Activated naive CD4-positive, alpha-beta T cell treated with Interleukin-2 at 50 U/mL for 16 hours (primary cell): Measurements from ENCODE around the gene SYTL3.
"Not testable (repeated sequence)": the region's sequence is repeated elsewhere in the genome, so short reads cannot be mapped to it uniquely, and the experiment has no call there.

Source experiments
- DNase-seq: peaks from one replicate; pipeline ENCODE4 v3.0.0-alpha.2; 2020

The SYTL3 gene

DNA sequence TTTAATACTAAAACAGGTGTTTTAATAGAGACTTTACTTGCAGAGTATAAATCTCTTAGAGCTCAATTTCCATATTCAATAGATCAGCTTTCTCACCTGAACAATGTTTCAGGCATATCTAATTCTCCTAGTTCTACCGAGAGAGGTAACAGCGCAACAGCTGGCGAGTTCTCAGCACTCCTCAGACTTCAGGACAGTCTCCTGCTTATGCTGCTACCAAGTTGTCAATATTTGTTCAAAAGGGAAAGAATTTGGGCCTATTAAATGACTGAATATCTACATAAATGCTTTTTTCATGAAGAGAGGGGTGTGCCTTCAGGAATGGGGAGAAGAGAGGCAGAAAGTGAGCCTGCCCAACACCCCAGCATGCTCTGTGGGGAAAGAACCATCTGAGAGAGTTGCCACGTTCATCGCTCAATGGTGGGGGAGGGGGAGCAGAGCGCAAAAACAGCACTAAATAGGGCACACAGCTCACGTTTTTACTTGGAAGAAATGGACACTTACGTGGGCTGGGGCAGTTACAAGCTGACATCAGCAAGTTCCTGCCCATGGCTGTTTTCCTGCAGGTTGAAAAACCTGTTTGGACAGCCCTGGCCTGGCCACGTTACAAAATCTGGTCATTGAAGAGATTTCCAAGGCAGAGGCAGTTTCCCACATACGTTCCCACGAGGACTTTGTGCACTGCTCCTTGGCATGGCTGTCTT is 131.3 kb downstream of the SYTL3 start:
- DNase-seq: no peak

DNA sequence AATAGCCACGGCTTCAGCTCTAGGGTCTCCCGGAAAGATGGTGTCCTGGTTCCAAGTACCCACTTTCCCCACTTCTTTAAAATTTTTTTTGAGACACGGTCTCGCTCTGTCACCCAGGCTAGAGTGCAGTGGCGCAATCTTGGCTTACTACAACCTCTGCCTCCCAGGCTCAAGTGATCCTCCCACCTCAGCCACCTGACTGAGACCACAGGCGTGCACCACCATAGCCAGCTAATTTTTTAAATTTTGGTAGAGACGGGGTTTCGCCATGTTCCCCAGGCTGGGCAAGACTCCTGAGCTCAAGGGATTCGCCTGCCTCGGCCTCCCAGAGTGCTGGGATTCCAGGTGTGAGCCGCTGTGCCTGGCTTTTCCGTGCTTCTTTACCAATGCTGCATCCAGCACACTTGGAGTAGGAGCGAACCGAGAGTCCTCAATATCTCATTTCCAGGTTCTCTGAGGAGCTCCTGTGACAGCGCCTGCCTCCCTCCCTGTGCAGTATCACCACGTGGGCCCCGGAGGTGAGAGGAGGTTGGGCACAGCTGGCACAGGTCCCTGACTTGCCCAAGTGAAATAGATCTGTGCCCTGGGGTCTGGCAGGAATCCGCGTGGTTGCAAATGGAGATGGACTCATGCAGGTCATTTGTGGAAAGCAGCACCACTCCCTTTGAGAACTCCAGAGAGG is 132.0 kb downstream of the SYTL3 start:
- no peak for DNase-seq

DNA sequence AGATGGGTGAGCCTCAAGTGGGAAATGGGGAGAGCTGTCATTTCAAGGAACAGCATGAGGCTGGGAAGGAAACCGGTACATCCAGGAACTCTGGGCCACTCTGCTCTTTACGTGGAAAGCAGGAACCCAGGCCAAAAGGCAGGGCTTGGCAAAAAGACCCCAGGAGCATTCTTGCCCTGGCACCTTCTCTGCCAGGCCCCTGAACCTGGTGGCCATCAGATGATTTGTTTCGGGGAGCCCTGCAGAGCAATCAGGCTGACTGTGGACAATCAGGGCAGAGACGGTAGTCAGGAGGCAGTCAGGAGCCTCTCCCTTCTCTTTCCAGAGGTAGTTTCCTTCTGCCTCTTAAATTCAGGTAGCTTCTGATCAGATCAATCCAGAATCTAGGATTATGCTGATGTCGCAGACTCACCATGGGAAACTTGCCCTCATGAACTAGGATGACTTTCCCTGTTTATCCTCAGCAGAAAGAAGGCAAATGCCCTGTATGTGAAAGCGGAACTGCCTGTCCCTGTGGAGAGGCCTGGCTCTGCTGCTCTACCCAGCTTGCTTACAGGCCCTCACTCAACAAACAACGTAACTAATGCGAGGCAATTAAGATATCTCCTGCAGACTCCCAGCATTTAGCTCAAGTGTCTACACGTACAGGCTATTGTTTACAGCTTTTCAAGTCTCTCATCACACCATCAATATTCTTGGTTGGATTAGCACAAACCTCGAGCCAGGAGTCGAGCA is 132.7 kb downstream of the SYTL3 start:
- DNase-seq: no peak

DNA sequence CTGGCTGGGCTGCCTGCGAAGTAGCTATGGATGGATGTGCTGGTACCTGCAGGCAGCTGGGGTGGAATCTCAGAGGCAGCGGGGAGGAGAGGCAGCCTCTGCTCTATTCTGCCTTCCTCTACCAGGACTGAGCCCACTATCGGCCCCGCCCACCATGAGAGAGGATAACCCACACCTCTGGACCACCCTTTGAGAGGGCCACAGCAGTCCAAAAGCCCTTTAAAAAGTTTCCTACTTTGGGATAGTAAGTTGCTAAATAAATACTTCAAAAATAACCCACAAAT is 133.3 kb downstream of the SYTL3 start:
- DNase-seq: no peak

DNA sequence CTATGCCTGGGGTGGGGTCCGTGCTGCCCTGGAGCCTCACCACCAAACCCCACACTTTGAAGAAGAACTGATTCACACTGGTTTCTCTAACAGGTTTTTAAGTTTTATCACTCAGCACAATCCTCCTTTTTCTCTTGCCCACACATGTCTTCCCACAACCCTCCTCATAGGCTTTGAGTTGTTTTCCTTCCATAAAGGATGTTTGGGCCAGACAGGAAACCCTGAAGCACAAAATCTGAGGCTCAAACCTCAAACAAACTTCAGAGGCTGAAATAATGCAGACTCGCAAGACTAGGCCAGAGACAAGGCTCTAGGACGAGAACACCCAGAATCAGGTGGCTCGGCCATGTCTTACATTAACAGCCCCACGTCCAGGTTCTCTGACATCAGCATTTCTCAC is 134.0 kb downstream of the SYTL3 start:
- DNase-seq: no peak

DNA sequence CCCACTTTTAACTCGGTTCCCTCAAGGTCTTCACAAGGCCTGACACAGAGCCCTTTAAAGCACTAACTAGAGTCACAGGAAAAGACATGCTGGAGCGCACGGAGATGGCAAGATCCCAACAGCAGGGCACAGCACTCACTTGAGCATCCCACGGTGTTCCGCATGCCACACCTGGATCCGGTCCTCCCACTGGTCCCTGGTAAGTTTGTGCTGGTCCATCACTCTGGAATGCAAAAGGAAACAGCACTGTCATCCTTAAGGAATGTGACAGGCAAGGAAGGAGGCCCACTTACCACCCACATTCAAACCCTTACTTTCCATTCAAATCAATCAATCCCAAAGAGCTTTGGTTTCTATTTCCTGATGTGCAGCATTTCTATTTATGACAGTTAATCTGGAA is 134.7 kb downstream of the SYTL3 start:
- DNase-seq: no peak

DNA sequence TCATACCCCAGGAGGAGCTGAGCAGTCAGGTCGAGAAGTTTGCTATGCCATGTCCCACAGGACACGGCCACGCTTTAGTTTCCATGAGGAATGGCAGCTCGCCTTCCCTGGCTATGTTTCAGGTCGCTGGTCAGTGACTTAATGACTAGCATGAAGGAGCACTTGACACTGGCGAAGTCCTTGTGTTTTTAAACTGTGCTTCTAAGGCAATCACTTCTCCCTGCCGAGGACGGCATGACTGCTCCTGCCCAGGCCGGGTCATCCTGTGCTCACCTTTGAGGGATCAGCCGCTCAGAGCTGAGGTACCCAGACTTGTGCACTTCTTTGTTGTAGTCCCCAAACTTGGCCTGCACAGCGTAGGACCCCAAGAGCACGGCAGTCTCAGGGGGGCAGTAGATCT is 135.2 kb downstream of the SYTL3 start:
- DNase-seq: no peak

DNA sequence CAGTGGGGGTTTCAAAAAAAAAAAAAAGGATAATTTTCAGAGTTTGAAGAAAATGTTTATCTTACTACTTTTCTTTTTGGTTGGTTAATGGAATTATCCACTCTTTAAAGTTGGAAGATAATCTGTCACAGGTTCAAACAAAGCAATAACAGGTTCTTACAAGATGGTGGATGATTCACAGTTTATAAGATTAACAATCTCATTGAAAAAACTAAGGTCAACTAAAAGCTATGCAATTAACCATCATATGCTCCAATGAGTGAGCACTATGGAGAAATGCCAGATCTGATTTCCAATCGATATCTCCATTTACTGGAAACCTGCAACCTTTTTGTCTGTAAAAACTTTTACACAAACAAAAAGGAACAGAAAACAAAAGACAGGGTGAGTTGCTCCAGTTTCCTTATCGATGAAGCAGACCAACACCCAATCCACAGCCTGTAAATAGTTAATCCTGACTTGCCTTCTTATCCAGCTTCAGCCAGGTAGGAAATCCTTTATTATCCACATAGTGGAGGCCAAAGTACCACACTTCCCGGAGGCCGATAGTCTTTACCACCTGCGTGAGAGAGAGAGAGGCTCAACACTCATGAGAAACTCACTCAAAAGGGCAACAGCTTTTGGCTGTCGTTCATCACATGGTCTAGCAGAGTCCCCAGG is 136.9 kb downstream of the SYTL3 start:
- no peak for DNase-seq

DNA sequence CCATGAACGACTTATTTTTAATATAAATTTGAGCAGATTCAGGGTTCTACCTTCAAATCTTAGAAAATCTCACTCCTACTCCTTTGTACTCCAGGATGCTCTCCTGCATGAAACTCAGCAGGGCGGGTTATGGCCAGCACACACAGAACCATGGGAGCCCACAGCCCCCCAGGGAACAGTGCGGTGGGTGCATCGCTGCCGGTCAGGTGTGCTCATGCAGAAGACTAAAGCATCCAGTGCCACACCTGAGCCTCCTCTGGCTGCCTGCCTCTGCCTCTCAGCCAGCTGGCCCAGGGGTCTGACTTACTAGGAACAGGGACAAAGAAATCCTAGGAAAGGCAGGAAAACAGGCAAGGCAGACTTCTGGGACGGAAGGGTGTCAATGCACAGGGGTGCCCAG is 137.5 kb downstream of the SYTL3 start:
- DNase-seq: no peak

DNA sequence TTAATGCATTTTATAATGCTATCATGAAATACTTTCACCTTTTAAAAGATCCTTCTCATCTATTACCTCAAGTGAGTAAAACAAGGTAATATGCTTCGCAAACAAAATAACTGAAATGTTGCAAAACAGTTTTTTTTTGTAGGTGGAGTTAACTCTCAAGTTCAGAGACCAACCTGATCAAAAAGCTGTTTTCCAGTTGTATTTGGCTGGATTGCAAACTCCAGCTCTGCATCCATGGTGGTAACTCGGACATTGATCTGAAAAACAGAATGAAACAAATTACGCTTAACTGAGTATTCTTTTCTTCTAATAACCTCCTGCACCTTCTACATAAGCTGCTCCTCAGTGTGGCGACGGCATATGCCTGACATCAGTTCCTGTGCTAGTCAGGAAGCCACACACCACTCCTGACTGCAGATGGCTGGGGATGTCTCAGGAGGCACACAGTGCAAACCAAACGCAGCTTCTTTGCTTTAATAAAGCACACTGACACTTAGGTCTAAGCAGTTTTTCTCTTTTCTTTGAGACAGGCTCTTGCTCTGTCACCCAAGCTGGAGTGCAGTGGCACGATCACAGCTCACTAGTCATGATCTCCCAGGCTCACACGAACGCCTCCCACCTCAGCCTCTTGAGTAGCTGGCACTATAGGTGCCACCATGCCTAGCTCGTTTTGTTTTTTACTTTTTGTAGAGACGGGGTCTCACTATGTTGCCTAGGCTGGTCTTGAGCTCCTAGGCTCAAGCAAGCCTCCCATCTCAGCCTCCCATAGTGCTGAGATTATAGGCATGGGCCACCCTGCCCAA is 139.5 kb downstream of the SYTL3 start:
- DNase-seq: peak; percentile 37

DNA sequence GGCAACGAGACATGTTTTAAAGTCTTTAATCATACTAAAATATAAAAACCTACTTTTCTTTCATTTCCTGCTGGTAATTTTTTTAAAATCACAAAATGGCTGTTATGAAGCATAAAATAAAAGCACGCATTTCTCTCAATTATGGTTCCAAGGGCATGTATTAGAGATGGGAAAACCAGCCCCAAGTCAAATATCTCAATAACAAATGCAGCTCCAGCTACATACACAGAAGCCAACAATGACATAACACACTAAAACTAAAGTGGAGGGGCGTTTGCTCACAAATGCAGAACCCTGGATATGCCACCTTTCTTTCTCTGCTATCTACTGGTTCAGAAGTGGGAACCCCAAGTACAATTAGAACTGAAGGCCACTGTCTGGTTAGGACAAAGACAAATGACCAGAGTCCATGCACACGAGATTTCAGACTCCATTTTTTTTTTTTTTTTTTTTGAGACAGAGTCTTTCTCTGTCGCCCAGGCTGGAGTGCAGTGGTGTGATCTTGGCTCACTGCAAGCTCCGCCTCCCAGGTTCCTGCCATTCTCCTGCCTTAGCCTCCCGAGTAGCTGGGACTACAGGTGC is 141.5 kb downstream of the SYTL3 start:
- DNase-seq: no peak

DNA sequence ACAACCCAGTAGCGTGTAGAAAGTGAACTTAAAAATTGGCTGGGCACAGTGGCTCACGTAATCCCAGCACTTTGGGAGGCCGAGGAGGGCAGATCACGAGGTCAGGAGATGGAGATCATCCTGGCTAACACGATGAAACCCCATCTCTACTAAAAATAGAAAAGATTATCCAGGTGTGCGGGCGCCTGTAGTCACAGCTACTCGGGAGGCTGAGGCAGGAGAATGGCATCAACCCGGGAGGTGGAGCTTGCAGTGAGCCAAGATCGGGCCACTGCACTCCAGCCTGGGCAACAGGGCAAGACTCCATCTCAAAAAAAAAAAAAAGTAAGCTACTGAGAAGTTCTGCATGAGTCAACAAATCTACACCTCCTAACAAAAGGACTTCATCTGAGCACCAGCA is 142.7 kb downstream of the SYTL3 start:
- DNase-seq: not testable (repeated sequence)

DNA sequence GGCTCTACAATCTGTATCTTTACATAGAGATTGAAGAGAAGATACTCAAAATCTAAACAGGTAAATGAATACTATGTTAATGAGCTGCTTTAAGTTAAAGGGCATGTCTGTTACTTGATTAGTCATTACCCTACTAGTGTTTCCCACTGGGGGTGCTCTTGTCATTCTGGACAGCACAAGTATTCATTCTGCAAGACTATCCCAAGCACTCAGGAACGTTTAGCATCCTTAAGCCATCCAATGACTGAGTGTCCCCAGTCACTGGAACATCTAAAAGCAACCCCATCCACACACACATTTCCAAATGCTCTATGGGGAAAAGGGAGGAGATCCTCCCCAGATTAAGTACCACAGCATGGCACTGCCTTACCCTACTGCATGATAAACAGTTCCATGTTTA is 143.6 kb downstream of the SYTL3 start:
- no peak for DNase-seq

DNA sequence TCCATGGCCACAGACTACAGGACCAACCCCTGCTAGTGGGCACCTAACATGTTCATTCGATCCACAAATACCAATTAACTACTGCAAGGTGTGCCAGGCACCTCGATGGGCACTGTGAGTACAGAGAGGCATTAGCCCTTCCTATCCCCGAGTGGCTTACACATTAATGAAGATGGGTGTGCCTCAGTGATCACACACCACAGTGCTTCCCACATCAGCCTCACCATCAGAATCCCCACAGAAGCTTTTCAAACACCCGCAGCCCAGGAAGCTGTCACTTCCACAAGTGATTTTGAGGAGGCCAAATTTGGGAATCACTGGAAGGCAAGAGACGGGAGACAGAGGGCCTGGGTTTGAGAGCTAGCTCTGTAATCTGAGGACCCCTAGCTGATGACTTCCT is 145.7 kb downstream of the SYTL3 start:
- DNase-seq: no peak

DNA sequence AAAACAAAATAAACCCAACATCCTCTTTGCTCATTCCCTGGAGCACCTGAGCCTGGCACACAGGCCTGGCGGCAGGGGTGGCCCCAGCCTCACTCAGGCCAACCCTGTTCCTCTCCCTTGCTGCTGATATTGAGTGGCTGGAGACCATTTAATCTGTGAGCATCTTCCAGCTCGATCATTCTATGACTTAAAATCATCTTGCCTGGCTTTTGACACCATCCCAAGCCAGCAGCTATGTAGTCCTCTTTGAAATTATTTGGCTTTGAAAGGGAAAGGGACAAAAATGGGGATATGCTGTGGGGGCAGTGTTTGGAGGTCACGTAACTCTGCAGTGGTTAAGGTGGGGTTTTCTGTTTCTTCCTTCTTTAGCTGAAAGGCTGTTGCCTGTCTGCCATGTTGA is 146.5 kb downstream of the SYTL3 start:
- no peak for DNase-seq

DNA sequence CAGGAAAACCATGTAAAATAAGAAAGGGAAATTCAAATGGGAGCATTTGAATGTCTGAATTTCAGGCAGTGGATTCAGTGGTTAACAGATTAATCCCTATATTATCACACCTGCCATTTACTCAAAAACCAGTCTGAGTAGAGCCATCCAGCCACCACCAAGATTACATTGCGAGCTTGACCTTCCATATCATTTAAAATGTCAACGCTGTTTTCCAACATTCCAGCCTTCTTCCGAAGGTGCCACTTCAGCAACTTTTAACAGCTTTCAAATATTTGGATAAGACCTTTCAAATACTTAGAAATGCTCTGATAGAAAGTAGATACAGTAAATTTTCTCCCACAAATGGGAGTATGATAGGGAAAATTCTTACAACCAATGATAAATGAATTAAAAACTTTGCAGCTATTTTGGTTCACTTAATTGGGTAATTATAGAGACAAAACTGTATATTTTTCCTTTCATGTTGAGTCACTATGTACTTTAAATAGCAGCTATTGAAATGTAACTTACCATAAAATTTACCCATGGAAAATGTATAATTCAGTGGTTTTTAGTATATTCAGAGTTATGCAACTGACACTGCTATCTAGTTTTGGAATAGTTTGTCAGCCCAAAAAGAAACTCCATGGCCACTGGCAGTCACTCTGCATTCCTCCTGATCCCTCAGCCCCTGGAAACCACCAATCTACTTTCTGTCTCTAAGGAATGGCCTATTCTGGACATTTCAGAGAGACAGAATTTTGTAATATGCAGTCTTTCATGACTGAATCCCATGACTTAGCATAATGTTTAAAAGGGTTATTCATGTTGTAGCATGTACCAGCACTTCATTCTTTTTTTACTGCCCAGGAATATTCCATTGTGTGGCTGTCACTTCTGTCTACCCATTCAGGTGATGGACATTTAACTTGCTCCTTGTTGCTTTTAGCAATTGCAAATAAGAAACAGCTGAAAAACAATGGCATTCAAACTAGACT is 147.8 kb downstream of the SYTL3 start:
- no peak for DNase-seq

DNA sequence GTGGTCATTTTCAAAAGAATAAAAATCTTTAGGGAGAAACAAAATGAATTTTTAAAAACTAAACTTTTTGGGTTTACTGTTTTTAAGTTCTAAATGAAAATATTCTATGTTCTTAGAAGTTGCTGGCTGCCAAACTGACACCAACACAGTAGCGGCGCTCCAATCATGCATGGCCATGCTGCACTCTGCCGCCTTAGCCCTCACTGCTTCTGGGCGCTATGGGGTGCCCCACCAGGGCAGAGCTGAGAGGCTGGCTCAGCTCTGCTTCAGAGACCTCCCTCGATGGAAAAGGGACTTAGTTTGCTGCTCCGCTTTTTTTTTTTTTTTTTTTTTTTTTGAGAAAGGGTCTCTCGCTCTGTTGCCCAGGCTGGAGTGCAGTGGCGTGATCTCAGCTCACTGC is 148.5 kb downstream of the SYTL3 start:
- no peak for DNase-seq

DNA sequence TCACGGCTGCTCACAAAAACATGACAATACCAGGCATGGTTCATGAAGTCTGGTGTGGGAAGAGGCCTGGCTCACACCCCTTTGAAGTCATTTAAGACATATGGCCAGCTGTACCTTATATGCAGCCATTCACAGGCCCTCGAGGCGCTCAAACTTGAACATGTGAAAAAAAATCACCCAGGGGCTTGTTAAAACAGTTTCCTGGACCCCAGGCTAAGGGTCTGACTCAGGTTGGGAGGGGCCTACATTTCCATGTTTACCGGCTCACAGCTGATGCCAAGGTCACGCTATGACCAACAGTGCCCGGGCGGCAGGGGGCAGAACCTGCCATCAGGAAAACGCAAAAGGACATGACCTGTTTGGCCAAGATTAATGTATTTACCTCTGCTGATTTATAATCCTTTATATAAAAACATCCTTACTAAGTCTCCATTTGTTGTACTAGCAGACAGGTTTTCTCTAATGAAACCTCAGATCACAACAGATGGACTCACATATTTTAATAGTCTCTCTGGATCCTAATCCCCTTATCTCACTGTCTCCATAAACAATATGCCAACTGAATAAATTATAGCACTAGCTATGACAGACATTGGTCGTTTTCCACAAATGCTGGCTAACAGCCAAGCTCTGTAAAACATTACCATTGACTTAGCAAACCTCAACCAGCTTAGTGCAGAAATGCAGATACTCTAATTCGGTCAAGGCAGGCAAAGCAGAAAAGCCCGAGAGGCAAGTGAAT is 149.4 kb downstream of the SYTL3 start:
- DNase-seq: no peak

DNA sequence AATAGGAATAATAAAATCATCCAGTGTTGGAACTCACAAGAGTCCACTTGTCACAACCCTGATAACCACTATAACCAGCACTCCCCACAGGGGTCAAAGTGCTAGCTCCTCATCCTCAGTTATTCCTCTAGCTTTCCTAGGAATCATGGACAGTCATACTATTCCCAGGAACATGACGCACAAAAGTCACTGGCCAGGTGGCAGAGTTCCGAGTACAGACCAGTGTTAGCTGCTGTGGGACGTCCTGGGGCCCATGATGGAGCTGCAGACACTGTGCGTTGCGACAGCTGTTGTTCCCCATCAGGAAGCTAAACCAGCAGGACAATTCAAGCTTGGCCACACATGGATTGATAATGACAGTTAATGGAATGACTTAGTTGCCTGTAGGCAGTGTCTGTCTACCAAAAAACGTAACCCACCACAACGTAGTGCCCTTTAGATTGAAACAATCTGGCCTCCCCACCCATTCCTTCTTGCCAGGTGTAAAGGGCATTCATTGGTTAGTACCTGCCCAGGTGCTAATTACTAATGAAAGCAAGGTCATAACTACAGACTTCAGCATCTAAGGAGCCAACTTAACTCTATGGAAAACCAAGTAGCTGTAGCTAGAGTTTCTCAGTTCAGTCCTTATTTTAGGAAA is 151.9 kb downstream of the SYTL3 start:
- DNase-seq: no peak

DNA sequence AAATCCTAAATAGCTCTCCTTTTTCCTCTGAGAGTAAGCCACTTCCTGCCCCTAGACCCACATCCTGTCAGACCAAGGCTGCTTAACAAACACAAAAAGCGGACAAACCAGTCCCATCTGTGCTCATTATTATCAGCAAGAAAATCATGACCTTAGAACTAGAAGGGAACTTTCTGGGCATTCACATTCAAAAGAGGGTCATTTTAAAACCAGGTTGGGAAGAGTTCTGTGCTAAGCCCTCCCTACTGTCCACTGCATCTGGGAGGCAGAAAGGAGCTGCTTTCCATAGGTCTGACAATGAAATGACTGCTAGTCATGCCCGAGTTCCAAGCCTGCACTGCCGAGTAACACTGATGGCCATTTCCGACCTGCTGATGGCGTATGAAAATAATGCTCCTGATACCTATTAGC is 153.9 kb downstream of the SYTL3 start:
- DNase-seq: peak; percentile 27
